Stimulated activated CD4-positive, alpha-beta T cell treated with anti-CD3 and anti-CD28 coated beads, Interleukin-4, amount 100 ng/mL, for 24 hours (primary cell): ENCODE measurements around the gene BANK1.

ENCODE experiments used
- DNase-seq: peaks from one replicate; pipeline ENCODE4 v3.0.0-alpha.2; 2020

BANK1 gene

DNA sequence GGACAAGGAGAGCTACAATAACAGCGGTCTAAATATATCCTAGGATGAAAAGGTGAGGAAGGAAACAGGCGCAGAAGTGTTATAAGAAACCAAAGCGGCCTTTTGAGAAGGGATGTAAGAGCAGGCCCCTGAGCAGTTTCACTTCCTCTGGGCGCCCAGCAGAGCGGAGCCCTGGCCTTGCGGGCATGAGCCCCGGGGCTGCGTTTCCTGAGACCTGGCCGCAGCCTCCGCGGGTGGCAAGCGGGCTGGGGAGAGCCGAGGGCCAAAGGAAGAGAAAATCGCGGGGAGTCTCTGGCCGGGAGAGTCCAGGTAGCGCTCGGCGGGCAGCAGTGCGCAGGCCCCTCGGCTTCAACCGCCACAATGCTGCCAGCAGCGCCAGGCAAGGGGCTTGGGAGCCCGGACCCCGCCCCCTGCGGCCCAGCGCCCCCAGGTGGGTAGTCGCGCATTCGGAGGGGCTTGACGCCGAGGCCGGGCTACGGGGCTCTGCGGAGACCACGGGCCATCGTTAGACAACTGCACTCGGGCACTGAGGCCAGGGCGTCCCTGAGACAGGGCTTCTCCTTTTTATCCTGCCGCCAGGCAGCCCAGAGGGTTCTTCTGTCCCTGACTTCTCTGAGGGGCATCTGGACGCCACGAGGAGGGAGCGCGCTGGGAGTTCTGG, at the start of gene BANK1:
BANK1 (plus strand) TSS at position 210 of the 661 bp plus-strand sequence; CDS start at position 361, 151 bp downstream.
- no peak for DNase-seq

GRCh38 chr4:101753721-101754120, 36.8 kb upstream of the BANK1 start:
- DNase-seq: no peak

DNA sequence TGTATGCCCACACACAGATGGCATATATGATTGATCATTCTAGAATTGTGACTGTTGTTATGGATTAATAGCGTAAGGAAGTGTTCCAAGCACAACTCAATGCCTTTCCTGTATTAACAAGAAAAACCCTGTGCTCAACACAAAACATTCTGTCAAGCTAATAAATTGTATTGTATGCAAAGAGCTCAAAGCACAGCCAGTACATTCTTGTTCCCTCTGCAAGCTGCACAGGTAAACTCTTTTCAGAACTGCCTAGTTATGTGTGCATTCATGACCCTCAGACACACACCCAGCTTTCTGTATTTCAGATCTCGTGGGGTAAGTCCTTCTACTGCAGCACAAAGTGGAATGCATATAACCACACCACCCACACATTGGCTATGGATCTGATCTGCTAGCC, 34.3 kb upstream of the BANK1 start:
- no peak for DNase-seq

GRCh38 chr4:101761405-101761804, 29.1 kb upstream of the BANK1 start:
- no peak for DNase-seq

DNA sequence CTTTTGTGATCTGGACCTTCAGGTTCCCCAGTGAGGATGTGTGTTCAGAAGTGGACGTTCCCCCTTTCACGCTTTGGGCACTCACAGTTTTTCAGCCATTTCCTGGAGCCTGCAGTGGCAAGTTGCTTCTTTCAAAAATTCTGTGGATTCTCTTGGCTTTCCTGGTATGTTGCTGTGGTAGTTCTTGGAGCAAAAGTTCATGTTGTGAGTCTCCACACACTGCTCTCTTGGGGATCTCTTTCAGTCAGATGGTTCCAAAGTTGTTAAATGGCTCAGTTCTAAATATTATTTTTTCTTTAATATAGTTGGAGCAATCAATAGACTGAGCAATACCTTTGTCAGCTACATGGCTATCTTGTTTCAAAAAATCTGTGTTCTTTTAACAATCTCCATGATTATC, 28.5 kb upstream of the BANK1 start:
- DNase-seq: no peak

DNA sequence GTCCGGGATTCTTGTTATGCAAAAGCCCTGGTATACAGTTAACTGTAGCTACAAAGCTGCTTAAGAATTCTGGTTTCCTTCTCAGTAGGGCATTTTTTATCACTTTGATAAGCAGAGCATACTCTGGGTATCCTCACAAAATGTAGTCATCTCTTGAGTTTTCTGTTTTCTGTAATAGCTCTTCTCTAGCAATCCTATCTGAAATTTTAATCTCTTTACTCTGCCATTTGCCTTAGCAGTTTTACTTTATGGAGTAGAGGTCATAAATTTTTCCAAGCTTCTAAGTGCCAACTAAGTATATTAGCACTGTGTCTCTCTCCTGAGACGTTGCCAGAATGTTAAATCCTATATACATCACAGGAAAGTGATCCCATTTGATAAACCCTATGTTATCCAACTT, 28.0 kb upstream of the BANK1 start:
- no peak for DNase-seq

DNA sequence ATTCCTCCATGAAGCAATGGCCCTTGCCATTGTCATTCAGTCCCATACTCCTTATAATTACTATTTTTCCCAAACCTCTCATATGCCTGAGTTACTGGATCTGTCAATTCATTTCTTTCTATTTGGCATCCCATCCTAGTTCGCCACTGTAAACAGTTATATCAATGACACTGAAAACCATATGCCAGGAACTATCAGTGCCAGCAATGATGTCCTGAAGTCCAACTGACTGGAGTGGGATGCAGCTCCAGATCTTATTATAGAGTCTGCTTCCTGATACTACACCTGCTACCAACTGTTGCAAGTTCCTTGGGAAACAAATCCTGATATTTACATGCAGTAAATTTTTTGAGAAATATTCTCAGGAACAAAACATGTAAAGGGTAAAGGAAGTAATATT, 27.0 kb upstream of the BANK1 start:
- no peak for DNase-seq

DNA sequence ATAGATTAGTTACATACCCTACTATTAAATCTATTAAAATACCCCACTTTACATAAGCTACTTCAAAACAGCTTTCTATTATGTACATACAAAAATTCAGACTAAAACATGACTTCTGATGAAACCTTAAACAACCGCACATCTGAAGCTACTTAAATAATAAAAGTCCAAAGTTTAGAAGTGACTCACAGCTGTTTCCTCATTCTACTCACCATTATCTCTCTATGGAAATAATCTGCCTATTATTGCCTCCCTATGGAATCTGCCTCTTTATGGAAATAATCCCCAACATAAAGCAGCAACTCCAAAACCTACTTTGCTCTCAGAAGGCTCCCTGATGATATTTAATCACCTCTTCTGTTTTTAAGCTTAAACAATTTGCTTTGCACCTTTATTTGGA, 15.7 kb upstream of the BANK1 start:
- DNase-seq: no peak

DNA sequence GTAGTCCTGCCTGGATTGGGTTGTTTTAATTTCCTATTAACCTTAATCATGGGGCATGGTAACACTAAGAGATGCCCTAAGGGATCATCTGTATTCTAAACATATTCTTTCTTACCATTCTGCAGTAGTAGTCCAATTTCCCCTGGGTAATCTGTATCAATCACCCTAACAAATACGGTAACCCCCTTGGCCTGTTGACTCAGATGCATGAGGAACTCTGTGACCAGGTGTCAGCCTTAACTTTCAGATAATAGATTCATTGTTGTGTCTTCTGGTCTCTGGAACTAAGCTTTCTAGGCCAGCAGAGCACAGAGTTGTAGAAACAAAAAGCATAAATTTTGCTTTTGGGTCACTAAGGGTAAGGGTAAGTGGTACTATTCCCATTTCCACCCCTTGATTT, 13.1 kb upstream of the BANK1 start:
- DNase-seq: no peak

DNA sequence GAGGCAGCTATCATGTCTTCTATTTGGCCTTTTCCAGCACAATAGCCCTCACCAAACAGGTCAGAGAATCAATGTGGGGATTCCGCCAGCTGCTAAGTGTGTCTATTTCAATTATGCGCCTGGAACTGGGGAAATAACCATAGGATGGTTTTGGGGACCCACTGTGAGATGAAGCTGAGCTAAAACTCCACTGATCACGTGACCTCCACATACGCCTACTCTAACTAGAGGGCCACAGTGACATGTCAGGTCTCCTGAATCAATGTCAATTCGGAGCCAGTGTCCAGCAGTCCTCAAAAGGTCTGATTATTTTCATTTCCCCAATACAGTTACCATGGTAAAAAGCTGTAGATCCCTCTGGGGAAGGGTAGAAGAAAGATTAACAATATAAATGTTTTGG, 10.2 kb upstream of the BANK1 start:
- no peak for DNase-seq

GRCh38 chr4:101782546-101782945, 8.0 kb upstream of the BANK1 start:
- no peak for DNase-seq

- no peak for DNase-seq
Observed at GRCh38 chr4:101784957-101785356, 5.6 kb upstream of the BANK1 start.

GRCh38 chr4:101785486-101785885, 5.0 kb upstream of the BANK1 start:
- no peak for DNase-seq

DNA sequence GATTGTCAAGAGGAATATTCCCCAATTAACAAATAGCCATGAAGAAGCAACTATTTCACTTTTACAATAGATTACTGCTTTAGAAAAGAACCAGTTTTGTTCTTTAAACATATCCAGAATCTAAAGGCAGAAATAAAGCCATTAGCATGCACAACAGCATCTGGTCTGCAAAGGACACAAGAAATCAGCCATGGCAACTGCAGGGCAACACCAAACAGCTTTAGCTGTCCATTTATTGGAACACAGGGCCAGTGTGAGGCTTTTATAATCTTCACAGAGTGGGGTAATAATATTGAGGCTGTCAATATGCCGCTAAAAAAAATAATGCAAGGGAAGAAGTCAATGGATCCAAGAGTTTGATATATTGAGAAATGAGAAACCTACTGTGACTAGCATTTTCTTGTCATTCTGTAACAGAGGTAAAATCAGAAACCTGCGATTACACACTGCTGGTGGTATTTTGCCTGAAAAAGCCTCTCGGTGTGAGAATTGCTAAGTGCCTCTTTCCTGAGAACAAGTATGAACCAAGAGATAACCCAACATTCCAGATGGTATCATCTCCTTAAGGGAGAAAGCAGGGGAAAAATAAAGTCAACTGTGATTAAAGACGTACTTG, 2.7 kb upstream of the BANK1 start:
- no peak for DNase-seq

GRCh38 chr4:101791182-101791558, 640 bp downstream of the BANK1 start:
- no peak for DNase-seq

DNA sequence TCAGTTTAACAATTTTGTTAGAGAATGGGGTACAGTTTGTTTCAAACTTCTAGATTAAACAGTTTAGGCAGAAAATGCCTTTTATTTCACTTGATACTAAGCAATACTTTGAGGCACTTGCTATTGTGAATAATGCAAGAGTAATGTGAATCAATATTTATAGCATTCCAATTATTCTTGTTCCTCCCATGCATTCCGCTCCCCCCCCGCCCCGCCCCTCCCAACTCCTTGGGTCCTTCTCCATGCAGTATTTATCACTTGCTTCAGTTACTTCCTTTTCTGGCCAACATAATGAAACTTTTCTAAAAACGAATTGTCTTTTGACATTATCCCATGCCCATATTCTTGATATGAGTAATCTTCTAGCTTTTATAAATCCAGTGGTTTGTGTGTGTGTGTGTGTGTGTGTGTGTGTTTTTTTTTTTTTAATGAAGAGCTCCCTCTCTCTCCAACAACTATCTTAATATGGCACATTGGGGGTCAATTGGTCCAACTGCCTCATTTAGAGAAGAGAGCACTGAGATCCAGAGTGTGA, 1.6 kb downstream of the BANK1 start:
- DNase-seq: no peak

- no peak for DNase-seq
Observed at GRCh38 chr4:101793397-101793796, 2.9 kb downstream of the BANK1 start.

DNA sequence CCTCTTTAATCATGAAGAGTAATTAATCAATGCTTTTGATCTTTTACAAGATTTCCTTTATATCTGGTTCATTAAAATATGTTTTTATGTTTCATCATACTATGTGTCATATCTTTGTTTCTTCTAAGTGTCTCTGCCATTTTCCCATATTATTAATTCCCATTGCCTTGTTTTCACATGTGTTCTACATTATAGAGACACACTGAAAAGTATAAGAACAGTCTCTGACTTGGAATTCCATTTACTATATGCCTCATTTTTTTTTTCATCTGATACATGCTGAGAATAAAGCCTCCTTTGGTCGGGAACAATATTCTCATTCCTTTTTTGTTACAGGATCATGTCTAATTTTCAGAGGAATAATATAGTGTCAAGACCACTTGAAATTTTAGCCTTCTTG, 4.3 kb downstream of the BANK1 start:
- no peak for DNase-seq

DNA sequence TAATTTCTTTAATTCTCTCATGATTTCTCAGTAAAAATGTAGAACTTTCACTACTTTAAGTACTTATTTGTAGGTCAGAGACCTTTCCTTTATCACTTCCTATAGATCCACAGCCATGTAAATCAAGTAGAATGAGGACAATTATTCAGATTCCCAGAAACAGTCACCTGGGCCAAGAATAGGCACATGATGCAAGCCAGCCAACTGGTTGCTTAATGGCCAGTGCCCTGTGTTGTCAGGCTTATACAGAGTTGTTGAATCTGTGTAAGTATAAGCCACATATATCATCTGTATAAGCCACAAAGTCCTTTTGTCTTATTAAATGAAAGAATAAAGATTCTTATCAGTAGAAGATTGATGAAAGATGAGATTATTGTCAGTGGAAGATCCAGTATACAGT, 5.2 kb downstream of the BANK1 start:
- no peak for DNase-seq

DNA sequence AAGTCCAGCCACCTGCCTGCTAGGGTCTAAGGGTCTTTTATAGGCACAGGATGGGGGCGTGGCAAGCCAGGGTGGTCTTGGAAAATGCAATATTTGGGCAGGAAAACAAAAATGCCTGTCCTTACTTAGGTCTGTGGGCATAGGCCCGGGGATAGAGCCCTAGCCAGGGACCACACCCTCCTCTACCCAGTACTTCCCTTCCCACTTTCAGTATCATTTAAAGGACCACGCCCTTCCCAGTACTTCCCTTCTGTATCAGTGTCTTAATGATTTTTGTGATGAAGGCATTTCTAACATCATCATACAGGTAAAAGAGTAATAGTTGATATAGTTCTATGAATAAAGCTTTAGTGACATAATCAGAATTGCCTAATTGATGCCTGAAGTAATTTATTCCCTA, 11.4 kb downstream of the BANK1 start:
- no peak for DNase-seq

DNA sequence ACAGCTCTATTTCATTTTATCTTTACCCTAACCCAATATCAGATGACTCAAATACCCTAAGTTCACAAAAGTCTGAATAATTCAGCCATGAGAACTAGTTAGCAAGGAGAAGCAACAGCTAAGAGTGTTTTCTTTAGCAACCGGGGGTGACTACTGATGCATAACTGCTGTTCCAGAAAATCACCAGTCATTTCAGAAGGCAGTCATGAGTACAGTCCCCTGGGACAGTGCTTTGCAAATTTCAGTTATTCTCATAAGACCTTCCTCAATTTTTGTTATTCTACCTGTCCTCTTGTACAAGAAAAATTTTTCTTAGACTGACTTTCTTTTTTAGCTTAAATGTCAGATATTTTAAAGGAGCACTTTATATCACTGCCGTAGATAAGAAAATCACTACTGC, 16.4 kb downstream of the BANK1 start:
- DNase-seq: no peak

DNA sequence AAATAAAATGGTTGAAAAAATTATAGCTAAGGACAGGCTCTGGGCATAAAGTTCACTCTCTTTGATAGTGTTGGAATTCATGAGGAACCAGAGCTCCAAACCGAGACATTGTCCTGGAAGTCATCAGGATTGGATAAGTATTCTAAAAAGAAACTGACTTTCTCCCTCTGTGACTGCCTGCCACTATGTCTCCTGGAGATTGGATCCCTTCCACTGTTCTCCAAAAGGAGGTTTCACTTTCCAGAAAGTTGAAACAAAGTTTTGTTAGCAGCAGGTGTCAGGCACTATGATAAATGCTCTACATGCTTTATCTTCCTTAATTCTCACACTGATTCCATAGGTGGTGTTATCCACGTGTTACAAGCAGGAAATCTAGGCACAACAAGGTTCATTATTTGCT, 16.8 kb downstream of the BANK1 start:
- no peak for DNase-seq

DNA sequence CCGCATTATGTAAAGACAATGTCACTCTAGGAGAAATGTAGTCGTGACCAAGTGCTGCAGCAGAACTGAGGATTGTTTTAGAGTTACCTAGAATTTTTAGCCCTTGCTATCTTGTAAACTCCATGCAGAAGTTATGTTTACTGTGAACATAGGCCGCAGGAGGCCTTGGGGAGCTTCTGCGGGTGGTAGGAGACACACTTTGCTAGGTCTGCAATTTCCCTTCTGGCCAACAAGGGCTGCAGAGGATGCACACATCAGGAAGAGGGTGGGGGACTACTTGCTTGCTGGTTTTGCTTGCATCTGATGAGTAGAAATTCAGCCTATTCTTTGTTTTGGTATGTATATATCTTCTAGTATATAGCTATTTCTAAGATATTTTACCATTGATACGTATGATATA, 23.1 kb downstream of the BANK1 start:
- no peak for DNase-seq

DNA sequence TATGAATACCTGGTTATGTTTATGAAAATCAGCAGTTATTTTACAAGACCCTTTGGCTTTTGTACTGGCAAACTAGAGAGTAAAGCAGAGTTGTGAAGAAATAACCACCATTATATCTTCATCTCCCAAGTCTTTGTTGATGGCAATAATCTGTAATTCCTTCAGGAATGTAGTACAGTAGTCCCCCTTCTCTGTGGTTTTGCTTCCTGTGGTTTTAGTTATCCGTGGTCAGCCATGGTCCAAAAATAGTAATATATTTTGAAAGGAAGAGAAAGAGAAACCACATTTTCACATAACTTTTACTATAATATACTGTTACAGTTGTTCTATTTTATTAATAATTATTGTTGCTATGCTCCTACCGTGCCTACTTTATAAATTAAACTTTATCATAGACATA, 27.8 kb downstream of the BANK1 start:
- no peak for DNase-seq

DNA sequence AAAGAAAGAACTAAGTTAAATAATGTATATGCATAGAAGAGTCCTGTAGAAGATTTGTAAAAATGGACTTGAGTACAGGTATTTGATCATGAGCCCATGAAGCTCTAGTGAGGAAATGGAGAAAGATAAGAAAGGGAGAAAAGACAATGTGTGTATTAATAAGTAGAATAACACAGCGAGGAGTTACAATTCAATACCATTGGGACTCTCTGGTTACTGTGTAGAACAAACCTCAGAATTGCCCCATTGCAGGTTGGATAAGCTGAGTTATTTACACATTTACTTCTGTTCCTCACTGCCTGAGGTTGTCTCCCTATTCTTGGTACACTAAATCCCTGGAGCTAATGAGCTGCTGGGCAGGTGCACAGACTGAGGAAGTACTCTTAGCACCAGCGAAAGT, 33.3 kb downstream of the BANK1 start:
- no peak for DNase-seq
